Osteocyte (in vitro differentiated cells): Measurements from ENCODE around the gene LRBA. TPM values are rescaled to one million over a fixed set of nuclear protein-coding genes. Genes with fewer than 3 reads are reported as not detected.

Source experiments
- DNase-seq: peaks from one replicate; pipeline ENCODE4 v3.0.0; 2021; ENCODE audit warnings: mixed read lengths; ENCODE audit not compliant: unreplicated experiment; ENCODE audit errors: extremely low spot score
- H3K27ac Mint-ChIP-seq: one replicate; pipeline ENCODE4 v1.8.0; 2021; ENCODE audit warnings: mild to moderate bottlenecking, mixed read lengths; ENCODE audit not compliant: unreplicated experiment
- H3K27me3 Mint-ChIP-seq: one replicate; pipeline ENCODE4 v1.8.0; 2021; ENCODE audit warnings: mixed read lengths; ENCODE audit not compliant: unreplicated experiment
- H3K36me3 Mint-ChIP-seq: one replicate; pipeline ENCODE4 v1.8.0; 2021; ENCODE audit warnings: mixed read lengths; ENCODE audit not compliant: unreplicated experiment
- H3K4me1 Mint-ChIP-seq: one replicate; pipeline ENCODE4 v1.8.0; 2021; ENCODE audit warnings: mixed read lengths; ENCODE audit not compliant: unreplicated experiment
- H3K4me3 Mint-ChIP-seq: one replicate; pipeline ENCODE4 v1.8.0; 2021; ENCODE audit warnings: mild to moderate bottlenecking, moderate library complexity, mixed read lengths; ENCODE audit not compliant: unreplicated experiment
- H3K9me3 Mint-ChIP-seq: one replicate; pipeline ENCODE4 v1.8.0; 2021; ENCODE audit warnings: mixed read lengths; ENCODE audit not compliant: unreplicated experiment
- total RNA-seq: library from RNA; stranded (reverse); gene quantifications from 2 replicates; pipeline ENCODE4 v1.2.1, GENCODE V29; 2021
- TF ChIP-seq, protein P1 (sequence below): fragments of 200-600 bp; sonication (generic); IDR thresholded peaks from 2 replicates; pipeline ENCODE4 v1.5.0; 2021; ENCODE audit warnings: antibody characterized with exemption, mild to moderate bottlenecking, moderate library complexity

LRBA gene
- total RNA-seq, 1 donor from 2014 or later, result 40.8 TPM

DNA sequence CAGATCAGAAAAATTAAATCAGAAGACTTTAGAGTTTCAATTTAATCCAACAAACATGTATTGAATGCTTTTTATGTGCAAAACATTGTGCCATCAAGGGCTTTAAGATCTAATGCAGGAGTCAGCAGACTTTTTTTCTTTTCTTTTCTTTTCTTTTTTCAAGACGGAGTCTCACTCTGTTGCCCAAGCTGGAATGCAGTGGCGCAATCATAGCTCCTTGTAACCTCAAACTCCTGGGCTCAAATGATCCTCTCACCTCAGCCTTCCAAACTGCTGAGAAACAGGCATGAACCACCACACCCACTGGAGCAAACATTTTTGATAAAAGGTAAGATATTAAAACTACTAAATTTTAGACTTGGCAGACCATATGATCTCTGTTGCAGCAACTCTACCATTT, 24.6 kb upstream of the LRBA start:
- Mint-ChIP-seq H3K4me1 (no peaks in the 10 kb centered on the region), H3K9me3 (no peaks in the 10 kb centered on the region), H3K27me3 (no peaks in the 10 kb centered on the region), H3K36me3 (no peaks in the 10 kb centered on the region), H3K27ac (no peak overlapping the region), H3K4me3 (no peak overlapping the region)
- TF ChIP-seq, protein P1, sequence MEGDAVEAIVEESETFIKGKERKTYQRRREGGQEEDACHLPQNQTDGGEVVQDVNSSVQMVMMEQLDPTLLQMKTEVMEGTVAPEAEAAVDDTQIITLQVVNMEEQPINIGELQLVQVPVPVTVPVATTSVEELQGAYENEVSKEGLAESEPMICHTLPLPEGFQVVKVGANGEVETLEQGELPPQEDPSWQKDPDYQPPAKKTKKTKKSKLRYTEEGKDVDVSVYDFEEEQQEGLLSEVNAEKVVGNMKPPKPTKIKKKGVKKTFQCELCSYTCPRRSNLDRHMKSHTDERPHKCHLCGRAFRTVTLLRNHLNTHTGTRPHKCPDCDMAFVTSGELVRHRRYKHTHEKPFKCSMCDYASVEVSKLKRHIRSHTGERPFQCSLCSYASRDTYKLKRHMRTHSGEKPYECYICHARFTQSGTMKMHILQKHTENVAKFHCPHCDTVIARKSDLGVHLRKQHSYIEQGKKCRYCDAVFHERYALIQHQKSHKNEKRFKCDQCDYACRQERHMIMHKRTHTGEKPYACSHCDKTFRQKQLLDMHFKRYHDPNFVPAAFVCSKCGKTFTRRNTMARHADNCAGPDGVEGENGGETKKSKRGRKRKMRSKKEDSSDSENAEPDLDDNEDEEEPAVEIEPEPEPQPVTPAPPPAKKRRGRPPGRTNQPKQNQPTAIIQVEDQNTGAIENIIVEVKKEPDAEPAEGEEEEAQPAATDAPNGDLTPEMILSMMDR, result no peak
- DNase-seq, result no peak

- Mint-ChIP-seq H3K27me3 (no peaks in the 10 kb centered on the region), H3K4me3 (no peak overlapping the region), H3K4me1 (no peaks in the 10 kb centered on the region), H3K36me3 (no peaks in the 10 kb centered on the region), H3K9me3 (no peaks in the 10 kb centered on the region), H3K27ac (no peak overlapping the region)
- no peak for DNase-seq
- TF ChIP-seq, protein P1, result no peak
Observed at GRCh38 chr4:151038452-151039157, 23.5 kb upstream of the LRBA start.

GRCh38 chr4:151035911-151036310, 20.8 kb upstream of the LRBA start:
- DNase-seq, result no peak

DNA sequence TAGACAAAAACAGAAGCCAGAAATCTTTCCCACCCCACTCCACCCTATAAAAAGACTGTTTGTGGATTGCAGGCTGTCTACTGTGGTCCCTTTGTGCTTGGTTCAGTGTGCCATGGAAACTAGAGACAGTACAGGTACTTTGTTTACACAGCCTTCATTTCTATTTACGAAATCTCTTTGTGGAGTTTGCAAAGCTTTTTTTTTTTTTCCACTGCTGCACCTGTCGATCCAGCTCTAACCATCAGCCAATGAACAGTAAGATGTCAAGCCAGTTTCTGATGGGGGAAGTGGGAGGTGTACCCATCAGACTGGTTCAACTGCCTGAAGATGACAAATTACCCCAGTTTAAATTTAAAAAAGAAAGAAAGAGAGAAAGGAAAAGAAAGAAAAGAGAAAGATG, 20.2 kb upstream of the LRBA start:
- no peak for DNase-seq
- H3K36me3 Mint-ChIP-seq, result no peaks in the 10 kb centered on the region
- no peaks in the 10 kb centered on the region for H3K9me3 Mint-ChIP-seq
- TF ChIP-seq, protein P1, result no peak
- H3K27me3 Mint-ChIP-seq, result no peaks in the 10 kb centered on the region
- H3K4me3 Mint-ChIP-seq, result no peak overlapping the region
- no peaks in the 10 kb centered on the region for H3K4me1 Mint-ChIP-seq
- no peak overlapping the region for H3K27ac Mint-ChIP-seq

More at GRCh38 chr4:151035911-151036310, 20.8 kb upstream of the LRBA start:
- H3K27ac Mint-ChIP-seq, result no peak overlapping the region
- no peaks in the 10 kb centered on the region for H3K9me3 Mint-ChIP-seq
- H3K36me3 Mint-ChIP-seq, result no peaks in the 10 kb centered on the region
- TF ChIP-seq, protein P1, result no peak
- H3K4me3 Mint-ChIP-seq, result no peak overlapping the region
- no peaks in the 10 kb centered on the region for H3K4me1 Mint-ChIP-seq
- H3K27me3 Mint-ChIP-seq, result no peaks in the 10 kb centered on the region

DNA sequence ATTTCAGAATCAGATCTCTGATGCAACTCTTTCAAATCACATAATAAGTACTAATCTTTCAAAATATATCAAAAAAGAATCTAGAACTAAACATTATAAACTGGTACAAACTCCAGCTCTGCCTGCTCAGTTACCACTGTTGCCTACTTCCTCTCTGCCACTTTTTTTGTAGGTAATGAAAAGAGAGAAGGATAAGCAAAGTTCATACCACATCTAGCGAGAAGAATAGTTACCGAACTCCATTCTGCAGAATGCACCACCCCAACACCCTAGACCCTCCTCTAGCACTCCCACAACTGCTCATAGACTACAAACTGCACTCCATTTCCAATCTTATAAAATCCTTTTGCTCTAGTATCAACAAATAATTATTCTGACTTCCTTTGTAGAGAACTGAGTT, 19.7 kb upstream of the LRBA start:
- H3K27ac Mint-ChIP-seq, result no peak overlapping the region
- TF ChIP-seq, protein P1, result no peak
- DNase-seq, result no peak
- no peaks in the 10 kb centered on the region for H3K4me1 Mint-ChIP-seq
- H3K9me3 Mint-ChIP-seq, result no peaks in the 10 kb centered on the region
- H3K27me3 Mint-ChIP-seq, result no peaks in the 10 kb centered on the region
- H3K4me3 Mint-ChIP-seq, result no peak overlapping the region
- no peaks in the 10 kb centered on the region for H3K36me3 Mint-ChIP-seq
